ENCODE results near the gene RNF215. TPM values are rescaled to one million over a fixed set of nuclear protein-coding genes. Genes with fewer than 3 reads are reported as not detected.

The RNF215 gene
- total and polyA plus RNA-seq, 10 of the 15 experiments (the other 5 are each of a cell fraction or from before 2014, with no cell fraction given) = 0.31 to 7.6 (median 3.0) TPM; not detected in 1

DNA sequence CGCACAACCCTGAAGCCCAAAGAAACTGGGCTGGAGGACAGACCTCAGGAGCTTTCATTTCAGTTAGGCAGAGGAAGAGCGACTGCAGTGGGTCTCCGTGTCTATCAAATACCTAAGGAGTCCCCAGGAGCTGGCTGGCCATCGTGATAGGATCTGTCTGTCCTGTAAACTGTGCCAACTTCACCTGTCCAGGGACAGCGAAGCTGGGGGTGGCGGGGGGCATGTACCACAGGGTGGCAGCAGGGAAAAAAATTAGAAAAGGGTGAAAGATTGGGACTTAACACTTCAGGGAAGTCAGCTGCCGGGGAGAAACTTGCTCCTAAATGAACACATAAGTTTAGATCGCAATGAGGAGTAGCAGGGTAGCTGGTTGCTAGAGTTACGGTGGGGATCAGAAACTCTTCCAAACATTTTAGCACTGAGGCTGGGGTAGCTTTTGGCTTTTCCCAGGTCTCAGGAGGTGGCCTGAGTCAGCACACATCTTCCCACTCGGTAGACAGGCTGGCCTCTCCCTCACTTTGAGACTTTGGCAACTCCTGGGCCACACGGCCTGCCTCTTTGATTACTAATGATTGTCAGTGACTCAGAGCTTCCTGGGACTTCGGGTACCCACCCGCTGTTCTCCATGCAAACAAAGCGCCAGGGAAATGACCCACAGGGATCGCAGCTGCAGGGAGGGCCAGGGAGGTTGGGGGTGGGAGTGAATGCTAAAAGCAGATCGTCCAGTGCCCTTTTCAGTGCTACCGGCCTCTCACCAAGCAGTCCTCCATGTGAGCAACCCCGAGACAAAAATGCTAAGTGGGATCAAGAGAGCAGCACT, 35.5 kb upstream of the RNF215 start (continued):
- TF ChIP-seq, protein P1, sequence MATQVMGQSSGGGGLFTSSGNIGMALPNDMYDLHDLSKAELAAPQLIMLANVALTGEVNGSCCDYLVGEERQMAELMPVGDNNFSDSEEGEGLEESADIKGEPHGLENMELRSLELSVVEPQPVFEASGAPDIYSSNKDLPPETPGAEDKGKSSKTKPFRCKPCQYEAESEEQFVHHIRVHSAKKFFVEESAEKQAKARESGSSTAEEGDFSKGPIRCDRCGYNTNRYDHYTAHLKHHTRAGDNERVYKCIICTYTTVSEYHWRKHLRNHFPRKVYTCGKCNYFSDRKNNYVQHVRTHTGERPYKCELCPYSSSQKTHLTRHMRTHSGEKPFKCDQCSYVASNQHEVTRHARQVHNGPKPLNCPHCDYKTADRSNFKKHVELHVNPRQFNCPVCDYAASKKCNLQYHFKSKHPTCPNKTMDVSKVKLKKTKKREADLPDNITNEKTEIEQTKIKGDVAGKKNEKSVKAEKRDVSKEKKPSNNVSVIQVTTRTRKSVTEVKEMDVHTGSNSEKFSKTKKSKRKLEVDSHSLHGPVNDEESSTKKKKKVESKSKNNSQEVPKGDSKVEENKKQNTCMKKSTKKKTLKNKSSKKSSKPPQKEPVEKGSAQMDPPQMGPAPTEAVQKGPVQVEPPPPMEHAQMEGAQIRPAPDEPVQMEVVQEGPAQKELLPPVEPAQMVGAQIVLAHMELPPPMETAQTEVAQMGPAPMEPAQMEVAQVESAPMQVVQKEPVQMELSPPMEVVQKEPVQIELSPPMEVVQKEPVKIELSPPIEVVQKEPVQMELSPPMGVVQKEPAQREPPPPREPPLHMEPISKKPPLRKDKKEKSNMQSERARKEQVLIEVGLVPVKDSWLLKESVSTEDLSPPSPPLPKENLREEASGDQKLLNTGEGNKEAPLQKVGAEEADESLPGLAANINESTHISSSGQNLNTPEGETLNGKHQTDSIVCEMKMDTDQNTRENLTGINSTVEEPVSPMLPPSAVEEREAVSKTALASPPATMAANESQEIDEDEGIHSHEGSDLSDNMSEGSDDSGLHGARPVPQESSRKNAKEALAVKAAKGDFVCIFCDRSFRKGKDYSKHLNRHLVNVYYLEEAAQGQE (IDR thresholded peaks at IDR 0.05; ENCODE audit: low read depth, low read length) = no peak
- TF ChIP-seq, protein P2, sequence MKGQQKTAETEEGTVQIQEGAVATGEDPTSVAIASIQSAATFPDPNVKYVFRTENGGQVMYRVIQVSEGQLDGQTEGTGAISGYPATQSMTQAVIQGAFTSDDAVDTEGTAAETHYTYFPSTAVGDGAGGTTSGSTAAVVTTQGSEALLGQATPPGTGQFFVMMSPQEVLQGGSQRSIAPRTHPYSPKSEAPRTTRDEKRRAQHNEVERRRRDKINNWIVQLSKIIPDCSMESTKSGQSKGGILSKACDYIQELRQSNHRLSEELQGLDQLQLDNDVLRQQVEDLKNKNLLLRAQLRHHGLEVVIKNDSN (IDR thresholded peaks at IDR 0.05; ENCODE audit: borderline replicate concordance, extremely low read length, insufficient read depth, low read depth, low read length) = no peak
- TF ChIP-seq CBFB (IDR thresholded peaks at IDR 0.05; ENCODE audit: low read depth) (no peak), ASH2L (IDR thresholded peaks at IDR 0.05; ENCODE audit: borderline replicate concordance, low read depth) (no peak), RB1 (IDR thresholded peaks at IDR 0.05; ENCODE audit: borderline replicate concordance) (no peak), SRF (IDR thresholded peaks at IDR 0.05; ENCODE audit: low read depth in 2 of 2, low read length in 2 of 2) (no peak), TCF12 (IDR thresholded peaks at IDR 0.05; ENCODE audit: low read depth, low read length) (no peak), ZSCAN29 (IDR thresholded peaks at IDR 0.05) (no peak), IRF4 (IDR thresholded peaks at IDR 0.05; ENCODE audit: low read depth, low read length) (no peak)
- TF ChIP-seq, protein P3, sequence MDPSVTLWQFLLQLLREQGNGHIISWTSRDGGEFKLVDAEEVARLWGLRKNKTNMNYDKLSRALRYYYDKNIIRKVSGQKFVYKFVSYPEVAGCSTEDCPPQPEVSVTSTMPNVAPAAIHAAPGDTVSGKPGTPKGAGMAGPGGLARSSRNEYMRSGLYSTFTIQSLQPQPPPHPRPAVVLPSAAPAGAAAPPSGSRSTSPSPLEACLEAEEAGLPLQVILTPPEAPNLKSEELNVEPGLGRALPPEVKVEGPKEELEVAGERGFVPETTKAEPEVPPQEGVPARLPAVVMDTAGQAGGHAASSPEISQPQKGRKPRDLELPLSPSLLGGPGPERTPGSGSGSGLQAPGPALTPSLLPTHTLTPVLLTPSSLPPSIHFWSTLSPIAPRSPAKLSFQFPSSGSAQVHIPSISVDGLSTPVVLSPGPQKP (IDR thresholded peaks at IDR 0.05; ENCODE audit: low read depth, low read length) = no peak
- TF ChIP-seq, protein P4, sequence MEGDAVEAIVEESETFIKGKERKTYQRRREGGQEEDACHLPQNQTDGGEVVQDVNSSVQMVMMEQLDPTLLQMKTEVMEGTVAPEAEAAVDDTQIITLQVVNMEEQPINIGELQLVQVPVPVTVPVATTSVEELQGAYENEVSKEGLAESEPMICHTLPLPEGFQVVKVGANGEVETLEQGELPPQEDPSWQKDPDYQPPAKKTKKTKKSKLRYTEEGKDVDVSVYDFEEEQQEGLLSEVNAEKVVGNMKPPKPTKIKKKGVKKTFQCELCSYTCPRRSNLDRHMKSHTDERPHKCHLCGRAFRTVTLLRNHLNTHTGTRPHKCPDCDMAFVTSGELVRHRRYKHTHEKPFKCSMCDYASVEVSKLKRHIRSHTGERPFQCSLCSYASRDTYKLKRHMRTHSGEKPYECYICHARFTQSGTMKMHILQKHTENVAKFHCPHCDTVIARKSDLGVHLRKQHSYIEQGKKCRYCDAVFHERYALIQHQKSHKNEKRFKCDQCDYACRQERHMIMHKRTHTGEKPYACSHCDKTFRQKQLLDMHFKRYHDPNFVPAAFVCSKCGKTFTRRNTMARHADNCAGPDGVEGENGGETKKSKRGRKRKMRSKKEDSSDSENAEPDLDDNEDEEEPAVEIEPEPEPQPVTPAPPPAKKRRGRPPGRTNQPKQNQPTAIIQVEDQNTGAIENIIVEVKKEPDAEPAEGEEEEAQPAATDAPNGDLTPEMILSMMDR (IDR thresholded peaks at IDR 0.05 in 2 of 3, conservative IDR thresholded peaks at IDR 0.05 in 1 of 3; ENCODE audit: control insufficient read depth in 2 of 3, extremely low read depth in 1 of 3, insufficient read depth in 1 of 3, low read depth in 3 of 3, low read length in 3 of 3) = no peak

Measured in GM12878 (cell line).